IMR-90 (cell line): Measurements from ENCODE around the gene ATOH8. TPM values are rescaled to one million over a fixed set of nuclear protein-coding genes. Genes with fewer than 3 reads are reported as not detected.

Source experiments
- ATAC-seq: fragments of 200-7000 bp; cut with Tn5 transposase; 2 replicates; pipeline ENCODE4 v1.9.1; 2020; ENCODE audit warnings: low read depth, mild to moderate bottlenecking, moderate library complexity
- BruUV-seq: library from RNA; stranded (reverse); fragments of 400-500 nt; replicated peaks from 2 replicates; lab custom pipeline; 2021; lab: Mats Ljungman, UMichigan
- CTCF ChIA-PET: fragments of 300-600 bp; formaldehyde crosslinking; extraction: SDS; loops from one replicate; lab custom pipeline; 2021; ENCODE audit warnings: antibody characterized with exemption; lab: Yijun Ruan, JAX
- POLR2A ChIA-PET: fragments of 300-600 bp; sonication (Branson Sonifier 250); formaldehyde crosslinking; loops from one replicate; lab custom pipeline; 2022; ENCODE audit warnings: antibody characterized with exemption; ENCODE audit not compliant: unreplicated experiment; lab: Charles Lee
- DNase-seq: peaks from one replicate; pipeline ENCODE4 v3.0.0; 2013
- H2AFZ ChIP-seq: replicated peaks from 2 replicates; pipeline ENCODE3; 2013; ENCODE audit warnings: low read length, mild to moderate bottlenecking; ENCODE audit not compliant: poor library complexity
- H2AK5ac ChIP-seq: 2 replicates; pipeline ENCODE4 v1.6.1; 2013; ENCODE audit warnings: low read depth, low read length, inconsistent platforms
- H2AK9ac ChIP-seq: replicated peaks from 2 replicates; pipeline ENCODE3; 2013; ENCODE audit warnings: mild to moderate bottlenecking, low read depth, low read length, moderate library complexity; ENCODE audit not compliant: poor library complexity
- H2BK120ac ChIP-seq: 2 replicates; pipeline ENCODE4 v1.6.1; 2013; ENCODE audit warnings: low read depth, low read length, inconsistent platforms
- H2BK15ac ChIP-seq: 3 replicates; pipeline ENCODE4 v1.6.1; 2013; ENCODE audit warnings: low read depth, low read length, inconsistent platforms
- H2BK20ac ChIP-seq: 2 replicates; pipeline ENCODE4 v1.6.1; 2013; ENCODE audit warnings: low read depth, mild to moderate bottlenecking, inconsistent platforms, low read length, moderate library complexity
- H2BK5ac ChIP-seq: 2 replicates; pipeline ENCODE4 v1.6.1; 2013; ENCODE audit warnings: mild to moderate bottlenecking, low read depth, low read length, inconsistent platforms; ENCODE audit not compliant: poor library complexity, severe bottlenecking
- H3K14ac ChIP-seq: replicated peaks from 2 replicates; pipeline ENCODE4 v1.6.1; 2013; ENCODE audit warnings: low read depth, low read length, inconsistent platforms
- H3K18ac ChIP-seq: 2 replicates; pipeline ENCODE4 v1.6.1; 2013; ENCODE audit warnings: low read depth, low read length, control low read depth
- H3K23ac ChIP-seq: 2 replicates; pipeline ENCODE4 v1.6.1; 2013; ENCODE audit warnings: low read depth, low read length, inconsistent platforms
- H3K27ac ChIP-seq: 2 replicates; pipeline ENCODE4 v1.5.1; 2013; ENCODE audit warnings: mild to moderate bottlenecking, control low read depth, low read length; ENCODE audit not compliant: insufficient read depth
- H3K27me3 ChIP-seq: 2 replicates; pipeline ENCODE4 v1.6.1; 2013; ENCODE audit warnings: low read length; ENCODE audit not compliant: control insufficient read depth, insufficient read depth
- H3K36me3 ChIP-seq: 2 replicates; pipeline ENCODE4 v1.6.1; 2013; ENCODE audit warnings: low read length, mixed read lengths; ENCODE audit not compliant: control insufficient read depth, insufficient read depth
- H3K4ac ChIP-seq: 2 replicates; pipeline ENCODE4 v1.6.1; 2013; ENCODE audit warnings: low read depth, low read length, inconsistent platforms
- H3K4me1 ChIP-seq: 2 replicates; pipeline ENCODE4 v1.6.1; 2013; ENCODE audit warnings: low read length, mixed read lengths; ENCODE audit not compliant: control insufficient read depth, insufficient read depth
- H3K4me2 ChIP-seq: 2 replicates; pipeline ENCODE4 v1.6.1; 2013; ENCODE audit warnings: low read depth, mild to moderate bottlenecking, control low read depth, low read length, moderate library complexity
- H3K4me3 ChIP-seq: 2 replicates; pipeline ENCODE4 v1.5.1; 2013; ENCODE audit warnings: low read depth, mild to moderate bottlenecking, control low read depth, low read length, moderate library complexity; ENCODE audit not compliant: insufficient read depth
- H3K56ac ChIP-seq: 2 replicates; pipeline ENCODE4 v1.6.1; 2013; ENCODE audit warnings: low read length, inconsistent platforms; ENCODE audit not compliant: insufficient read depth; ENCODE audit errors: extremely low read depth
- H3K79me1 ChIP-seq, 2 experiments: 2 replicates each; pipeline ENCODE4 v1.6.1; 2013; ENCODE audit warnings: low read length in 2 of 2, inconsistent platforms in 1 of 2, low read depth in 1 of 2
- H3K9ac ChIP-seq: 2 replicates; pipeline ENCODE4 v1.6.1; 2013; ENCODE audit warnings: low read depth, low read length, control low read depth
- H3K9me1 ChIP-seq: 2 replicates; pipeline ENCODE4 v1.6.1; 2013; ENCODE audit warnings: low read length, inconsistent platforms; ENCODE audit not compliant: insufficient read depth
- H3K9me3 ChIP-seq: 2 replicates; pipeline ENCODE4 v1.6.1; 2013; ENCODE audit warnings: low read length; ENCODE audit not compliant: control insufficient read depth, insufficient read depth
- H4K20me1 ChIP-seq: 2 replicates; pipeline ENCODE4 v1.6.1; 2013; ENCODE audit warnings: low read length, inconsistent platforms; ENCODE audit not compliant: insufficient read depth
- H4K5ac ChIP-seq: 2 replicates; pipeline ENCODE4 v1.6.1; 2013; ENCODE audit warnings: mild to moderate bottlenecking, low read depth, low read length, control low read depth
- H4K8ac ChIP-seq, 2 experiments: 2 replicates each; pipeline ENCODE4 v1.6.1; 2013; ENCODE audit warnings: low read depth in 2 of 2, low read length in 2 of 2, control low read depth in 1 of 2, inconsistent platforms in 1 of 2
- H4K91ac ChIP-seq: 2 replicates; pipeline ENCODE4 v1.6.1; 2013; ENCODE audit warnings: low read depth, low read length, inconsistent platforms; ENCODE audit not compliant: insufficient read depth
- BHLHE40 ChIP-seq: fragments of 150-350 bp; IDR thresholded peaks from 2 replicates; pipeline ENCODE4 v1.6.1; 2016; ENCODE audit warnings: mild to moderate bottlenecking, low read depth, low read length
- CEBPB ChIP-seq: IDR thresholded peaks from 2 replicates; pipeline ENCODE4 v1.6.1; 2012; ENCODE audit warnings: low read depth, low read length, improper control_type of control experiment
- CHD1 ChIP-seq: IDR thresholded peaks from 2 replicates; pipeline ENCODE4 v1.6.1; 2012; ENCODE audit warnings: low read depth, low read length, improper control_type of control experiment
- CTCF ChIP-seq: conservative IDR thresholded peaks from 2 replicates; pipeline ENCODE4 v1.5.1; 2012; ENCODE audit warnings: mild to moderate bottlenecking, low read depth, low read length, improper control_type of control experiment
- FOS ChIP-seq: fragments of 150-350 bp; IDR thresholded peaks from 2 replicates; pipeline ENCODE4 v1.6.1; 2016; ENCODE audit warnings: low read depth, low read length
- MAFK ChIP-seq: IDR thresholded peaks from 2 replicates; pipeline ENCODE4 v1.6.1; 2012; ENCODE audit warnings: low read depth, low read length, improper control_type of control experiment
- MAZ ChIP-seq: IDR thresholded peaks from 2 replicates; pipeline ENCODE4 v1.6.1; 2012; ENCODE audit warnings: low read depth, mild to moderate bottlenecking, low read length, improper control_type of control experiment, moderate library complexity, borderline replicate concordance
- MXI1 ChIP-seq: IDR thresholded peaks from 2 replicates; pipeline ENCODE4 v1.6.1; 2012; ENCODE audit warnings: low read depth, mild to moderate bottlenecking, low read length, moderate library complexity, borderline replicate concordance
- NFE2L2 ChIP-seq: fragments of 150-350 bp; IDR thresholded peaks from 2 replicates; pipeline ENCODE4 v1.6.1; 2016; ENCODE audit warnings: low read depth, mild to moderate bottlenecking, low read length
- POLR2A ChIP-seq: IDR thresholded peaks from 2 replicates; pipeline ENCODE4 v1.6.1; 2012; ENCODE audit warnings: mild to moderate bottlenecking, low read depth, low read length
- RAD21 ChIP-seq: IDR thresholded peaks from 2 replicates; pipeline ENCODE4 v1.6.1; 2012; ENCODE audit warnings: low read length, improper control_type of control experiment
- RFX5 ChIP-seq: IDR thresholded peaks from 2 replicates; pipeline ENCODE4 v1.8.0; 2012; ENCODE audit warnings: low read depth, mild to moderate bottlenecking, low read length, moderate library complexity
- WGBS, 2 experiments: methylation state at CpG; one replicate each; pipeline versions ENCODE4 v1.1.5 to v1.1.7; 2013; ENCODE audit warnings: missing lambda C conversion rate in 2 of 2; ENCODE audit not compliant: insufficient read length in 1 of 2; ENCODE audit errors: extremely low coverage in 2 of 2; 5-methylcytosine and 5-hydroxymethylcytosine counted together
- dilution Hi-C: fragments of 300-500 bp; cut with HindIII; formaldehyde crosslinking; loops from one replicate; pipeline ENCODE4 v1.14.3; 2018; ENCODE audit warnings: low sequenced_read_pairs; ENCODE audit not compliant: unreplicated experiment
- in situ Hi-C: fragments of 300-500 bp; cut with MboI; formaldehyde crosslinking; loops from 3 replicates; pipeline ENCODE4 v1.14.3; 2019; ENCODE audit warnings: low sequenced_read_pairs, inconsistent platforms, mixed read lengths
- intact Hi-C: fragments of 100-400 bp; cut with micrococcal nuclease; formaldehyde crosslinking; loops from 2 replicates; pipeline ENCODE4 v1.10.0; 2022
- polyA plus RNA-seq, 3 experiments: library from polyadenylated mRNA; depleted of rRNA; stranded (reverse); fragments of >200 nt; gene quantifications; 2 replicates each; pipeline ENCODE4 v1.2.3, GENCODE V29; 2012; ENCODE audit warnings: low replicate concordance in 1 of 3
- total RNA-seq: library from RNA; depleted of rRNA; stranded (reverse); fragments of >200 nt; gene quantifications from 2 replicates; pipeline ENCODE4 v1.2.3, GENCODE V29; 2012
- TF ChIP-seq, protein P1 (sequence below): fragments of 150-350 bp; IDR thresholded peaks from 2 replicates; pipeline ENCODE4 v1.6.1; 2016; ENCODE audit warnings: low read depth, mild to moderate bottlenecking, low read length, moderate library complexity, borderline replicate concordance
- TF ChIP-seq, protein P2 (sequence below): fragments of 150-350 bp; IDR thresholded peaks from 2 replicates; pipeline ENCODE4 v1.6.1; 2017; ENCODE audit warnings: mild to moderate bottlenecking, antibody characterized with exemption, low read length, low read depth

ATOH8 gene
- total and polyA plus RNA-seq, 2 of the 4 experiments (the other 2 are of a cell fraction) = 7.9 to 9.0 TPM

DNA sequence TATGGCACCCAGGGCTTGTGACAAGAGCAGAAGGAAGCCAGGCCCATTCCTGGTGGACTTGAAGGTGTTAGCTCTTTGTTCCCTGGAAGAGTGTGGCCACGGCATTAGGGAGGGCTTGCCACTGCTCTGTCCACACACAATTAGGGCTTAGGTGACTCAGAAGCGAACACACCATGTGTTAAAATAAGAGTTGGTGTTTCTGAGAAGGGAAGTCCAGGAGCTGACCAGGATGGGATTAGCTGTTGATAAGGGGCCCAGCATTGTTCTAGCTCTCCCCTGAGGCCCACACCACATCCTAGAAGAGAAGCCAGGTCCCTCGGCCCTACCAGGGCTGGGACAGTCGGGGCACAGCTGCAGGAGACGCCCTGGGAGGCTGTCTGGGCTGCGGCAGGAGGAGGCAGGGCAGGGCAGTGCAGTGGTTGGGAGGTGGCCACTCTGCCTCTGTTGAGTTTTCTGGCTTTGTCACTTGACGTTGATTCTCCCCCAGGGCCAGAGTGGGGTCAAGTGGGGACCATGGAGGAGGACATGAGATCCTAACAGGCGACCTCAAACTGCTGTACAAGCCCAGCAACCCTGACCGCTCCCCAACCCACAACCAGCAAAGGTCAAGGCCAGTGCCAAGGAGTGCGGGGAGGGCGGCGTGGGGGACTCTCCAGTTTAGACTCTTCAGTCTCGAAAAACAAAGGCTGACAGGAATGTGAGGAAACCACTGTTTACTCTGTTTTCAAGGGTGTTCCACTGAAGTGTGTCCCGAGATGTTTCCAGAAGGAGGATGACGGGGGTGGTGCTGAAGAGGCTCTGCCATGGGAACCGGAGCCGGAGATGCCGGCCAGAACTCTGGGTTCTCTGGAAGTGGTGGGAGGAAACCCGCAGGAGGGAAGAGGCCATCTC is 42.9 kb upstream of the ATOH8 start:
- Histone ChIP-seq H3K79me1 (no peaks in the 10 kb centered on the region), H3K9ac (no peak overlapping the region), H3K56ac (no peak overlapping the region), H3K36me3 (no peaks in the 10 kb centered on the region), H2AK5ac (peak overlapping the region; percentile 77), H2BK5ac (no peak overlapping the region), H3K4me1 (peaks cover 10% of the 10 kb centered on the region; the same call in 1 of the 2 replicates), H3K18ac (no peak overlapping the region), H4K8ac (no peak overlapping the region), H3K4me3 (no peak overlapping the region), H2BK15ac (peak overlapping the region; percentile 43; the same call in 1 of the 3 replicates), H2BK120ac (no peak overlapping the region), H2AK9ac (no peak overlapping the region), H3K9me3 (no peaks in the 10 kb centered on the region), H2AFZ (no peak overlapping the region), H4K5ac (no peak overlapping the region), H3K4me2 (no peak overlapping the region), H3K4ac (peak overlapping the region; percentile 24; the same call in 1 of the 2 replicates), H3K27ac (no peak overlapping the region), H4K20me1 (no peaks in the 10 kb centered on the region), H4K91ac (no peak overlapping the region), H3K23ac (no peak overlapping the region), H2BK20ac (no peak overlapping the region; the same call in 1 of the 2 replicates), H3K14ac (peak overlapping the region; percentile 59; the same call in 1 of the 2 replicates), H3K9me1 (no peaks in the 10 kb centered on the region), H3K27me3 (peaks cover under 1% of the 10 kb centered on the region)
- no peak for ATAC-seq
- intact Hi-C loops = no loop called here
- WGBS, 2 experiments = 74% methylated on average over 4 of the region's 19 CpGs; no CpG with 5 or more reads in 1 of the 2 experiments
- in situ Hi-C loops = no loop called here
- ChIA-PET POLR2A (no interaction called here), CTCF (interaction anchor here (1.9 kb wide), 1 partner anchor 32 kb away, joined by 5 read pairs; no protein-coding TSS in a partner anchor)
- dilution Hi-C loops = no loop called here
- no TSS peak for BruUV-seq
- no peak for DNase-seq
- TF ChIP-seq NFE2L2 (no peak), POLR2A (no peak), BHLHE40 (no peak), MAFK (no peak), CEBPB (no peak), FOS (no peak), RFX5 (no peak), MXI1 (no peak), CHD1 (no peak), CTCF (no peak), RAD21 (no peak), MAZ (no peak)
- TF ChIP-seq, protein P1, sequence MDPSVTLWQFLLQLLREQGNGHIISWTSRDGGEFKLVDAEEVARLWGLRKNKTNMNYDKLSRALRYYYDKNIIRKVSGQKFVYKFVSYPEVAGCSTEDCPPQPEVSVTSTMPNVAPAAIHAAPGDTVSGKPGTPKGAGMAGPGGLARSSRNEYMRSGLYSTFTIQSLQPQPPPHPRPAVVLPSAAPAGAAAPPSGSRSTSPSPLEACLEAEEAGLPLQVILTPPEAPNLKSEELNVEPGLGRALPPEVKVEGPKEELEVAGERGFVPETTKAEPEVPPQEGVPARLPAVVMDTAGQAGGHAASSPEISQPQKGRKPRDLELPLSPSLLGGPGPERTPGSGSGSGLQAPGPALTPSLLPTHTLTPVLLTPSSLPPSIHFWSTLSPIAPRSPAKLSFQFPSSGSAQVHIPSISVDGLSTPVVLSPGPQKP = no peak
- TF ChIP-seq, protein P2, sequence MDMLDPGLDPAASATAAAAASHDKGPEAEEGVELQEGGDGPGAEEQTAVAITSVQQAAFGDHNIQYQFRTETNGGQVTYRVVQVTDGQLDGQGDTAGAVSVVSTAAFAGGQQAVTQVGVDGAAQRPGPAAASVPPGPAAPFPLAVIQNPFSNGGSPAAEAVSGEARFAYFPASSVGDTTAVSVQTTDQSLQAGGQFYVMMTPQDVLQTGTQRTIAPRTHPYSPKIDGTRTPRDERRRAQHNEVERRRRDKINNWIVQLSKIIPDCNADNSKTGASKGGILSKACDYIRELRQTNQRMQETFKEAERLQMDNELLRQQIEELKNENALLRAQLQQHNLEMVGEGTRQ = no peak
